SK-N-SH (cell line): Measurements from ENCODE around the gene DENND10. TPM values are rescaled to one million over a fixed set of nuclear protein-coding genes. Genes with fewer than 3 reads are reported as not detected.

Source experiments
- CTCF ChIA-PET: fragments of 300-600, 350-600 bp; formaldehyde crosslinking; extraction: SDS; loops from one replicate; lab custom pipeline; 2021; lab: Yijun Ruan, JAX
- POLR2A ChIA-PET: fragments of 350-600 bp; sonication (Branson Sonifier 250); formaldehyde crosslinking; extraction: SDS; loops from one replicate; lab custom pipeline; 2020; ENCODE audit warnings: antibody characterized with exemption, inconsistent platforms; lab: Yijun Ruan, JAX
- DNase-seq: peaks from one replicate; pipeline ENCODE4 v3.0.0; 2012
- H2AFZ ChIP-seq: fragments of 200-600 bp; sonication (generic); 2 replicates; pipeline ENCODE4 v1.8.1; 2016; ENCODE audit warnings: antibody characterized with exemption, mild to moderate bottlenecking, low read depth
- H3F3A ChIP-seq: fragments of 200-600 bp; sonication (generic); replicated peaks from 2 replicates; pipeline ENCODE3; 2016; ENCODE audit warnings: antibody characterized with exemption, mild to moderate bottlenecking; ENCODE audit not compliant: insufficient read depth
- H3K27ac ChIP-seq, 2 experiments: fragments of 200-500 bp in 1 of 2; fragments of 200-600 bp in 1 of 2; sonication (Bioruptor generic) in 1 of 2; sonication (generic), shearing (Covaris generic) in 1 of 2; 2 replicates each; pipeline versions ENCODE4 v1.5.1 to v1.6.1; 2014 to 2016; ENCODE audit warnings: low read depth in 2 of 2, inconsistent platforms in 1 of 2, low read length in 1 of 2, mild to moderate bottlenecking in 1 of 2, mixed read lengths in 1 of 2
- H3K27me3 ChIP-seq: fragments of 200-600 bp; sonication (generic), shearing (Covaris generic); 2 replicates; pipeline ENCODE4 v1.6.1; 2016; ENCODE audit warnings: mixed run types; ENCODE audit not compliant: insufficient read depth
- H3K36me3 ChIP-seq, 2 experiments: fragments of 200-500 bp in 1 of 2; fragments of 200-600 bp in 1 of 2; sonication (Bioruptor generic) in 1 of 2; sonication (generic) in 1 of 2; replicated peaks in 1 of 2; 2 replicates each; pipeline versions ENCODE3 to v1.5.1; 2014 to 2016; ENCODE audit warnings: low read length in 1 of 2, mild to moderate bottlenecking in 1 of 2; ENCODE audit not compliant: insufficient read depth in 2 of 2, control insufficient read depth in 1 of 2
- H3K4me1 ChIP-seq, 2 experiments: fragments of 200-500 bp in 1 of 2; fragments of 200-600 bp in 1 of 2; sonication (Bioruptor generic) in 1 of 2; sonication (generic), shearing (Covaris generic) in 1 of 2; 2 replicates each; pipeline versions ENCODE4 v1.5.1 to v1.6.1; 2014 to 2016; ENCODE audit warnings: low read depth in 1 of 2, low read length in 1 of 2, mixed run types in 1 of 2; ENCODE audit not compliant: insufficient read depth in 2 of 2, control insufficient read depth in 1 of 2
- H3K4me2 ChIP-seq: fragments of 200-600 bp; sonication (generic), shearing (Covaris generic); 2 replicates; pipeline ENCODE4 v1.6.1; 2017; ENCODE audit warnings: mixed run types
- H3K4me3 ChIP-seq, 2 experiments: fragments of 200-500 bp in 1 of 2; fragments of 200-600 bp in 1 of 2; sonication (Bioruptor generic) in 1 of 2; sonication (generic), shearing (Covaris generic) in 1 of 2; 2 replicates each; pipeline versions ENCODE4 v1.5.1 to v1.8.1; 2014 to 2016; ENCODE audit warnings: low read depth in 2 of 2, inconsistent platforms in 1 of 2, low read length in 1 of 2, mild to moderate bottlenecking in 1 of 2, mixed read lengths in 1 of 2, moderate library complexity in 1 of 2
- H3K79me2 ChIP-seq: fragments of 200-600 bp; sonication (generic); 2 replicates; pipeline ENCODE4 v1.8.1; 2017; ENCODE audit warnings: mild to moderate bottlenecking; ENCODE audit not compliant: insufficient read depth
- H3K9ac ChIP-seq: fragments of 200-600 bp; sonication (generic); 2 replicates; pipeline ENCODE4 v1.6.1; 2017; ENCODE audit warnings: mixed run types
- H3K9me2 ChIP-seq: fragments of 200-600 bp; sonication (generic); 2 replicates; pipeline ENCODE4 v1.6.1; 2017; ENCODE audit warnings: mixed run types
- H3K9me3 ChIP-seq: fragments of 200-600 bp; sonication (generic); 2 replicates; pipeline ENCODE4 v1.6.1; 2017; ENCODE audit warnings: mixed run types, mild to moderate bottlenecking, moderate library complexity
- H4K20me1 ChIP-seq: fragments of 200-600 bp; sonication (generic); 2 replicates; pipeline ENCODE4 v1.6.1; 2017; ENCODE audit warnings: mild to moderate bottlenecking, mixed run types; ENCODE audit not compliant: insufficient read depth
- EZH2phosphoT487 ChIP-seq: fragments of 200-600 bp; sonication (generic); IDR thresholded peaks from 2 replicates; pipeline ENCODE4 v1.6.1; 2017; ENCODE audit warnings: low read depth, mixed run types, mild to moderate bottlenecking, antibody characterized with exemption, moderate library complexity, borderline replicate concordance
- FOXJ3 ChIP-seq: sonication (generic); formaldehyde crosslinking; IDR thresholded peaks from 2 replicates; pipeline ENCODE4 v1.5.1; 2020; ENCODE audit warnings: mild to moderate bottlenecking, missing genetic modification reagents
- FOXM1 ChIP-seq: IDR thresholded peaks from 2 replicates; pipeline ENCODE4 v1.4.0; 2012; ENCODE audit warnings: low read depth, mild to moderate bottlenecking
- GATA2 ChIP-seq: sonication (generic); formaldehyde crosslinking; IDR thresholded peaks from 2 replicates; pipeline ENCODE4 v1.5.0; 2020; ENCODE audit warnings: mild to moderate bottlenecking, missing genetic modification reagents
- JUND ChIP-seq: IDR thresholded peaks from 2 replicates; pipeline ENCODE4 v1.4.0; 2012
- MEF2A ChIP-seq: IDR thresholded peaks from 2 replicates; pipeline ENCODE4 v1.4.0; 2012; ENCODE audit warnings: low read depth, borderline replicate concordance
- NRF1 ChIP-seq: IDR thresholded peaks from 2 replicates; pipeline ENCODE4 v1.6.1; 2012; ENCODE audit warnings: low read depth, mild to moderate bottlenecking, low read length
- PBX3 ChIP-seq: IDR thresholded peaks from 2 replicates; pipeline ENCODE4; 2012
- POLR2AphosphoS5 ChIP-seq: IDR thresholded peaks from 2 replicates; pipeline ENCODE4 v1.6.1; 2012; ENCODE audit warnings: low read depth, low read length
- RFX5 ChIP-seq: IDR thresholded peaks from 2 replicates; pipeline ENCODE4 v1.6.1; 2012; ENCODE audit warnings: mild to moderate bottlenecking, improper control_type of control experiment, low read length
- SMC3 ChIP-seq: IDR thresholded peaks from 2 replicates; pipeline ENCODE4 v1.6.1; 2012; ENCODE audit warnings: low read depth, low read length, improper control_type of control experiment
- YY1 ChIP-seq: IDR thresholded peaks from 2 replicates; pipeline ENCODE4 v1.4.0; 2012; ENCODE audit warnings: low read depth, mild to moderate bottlenecking
- WGBS: methylation state at CpG from one replicate; pipeline ENCODE4 v1.1.6; 2017; ENCODE audit warnings: low lambda C conversion rate; 5-methylcytosine and 5-hydroxymethylcytosine counted together
- polyA plus RNA-seq, 3 experiments: library from polyadenylated mRNA; depleted of rRNA; stranded (reverse); fragments of >200 nt; gene quantifications; 2 replicates each; pipeline ENCODE4 v1.2.3, GENCODE V29; 2012
- TF ChIP-seq, protein P1 (sequence below): IDR thresholded peaks from 2 replicates; pipeline ENCODE4 v1.4.0; 2012; ENCODE audit warnings: low read depth, borderline replicate concordance
- TF ChIP-seq, protein P2 (sequence below): fragments of 150-350 bp; IDR thresholded peaks from 2 replicates; pipeline ENCODE4 v1.6.1; 2017; ENCODE audit warnings: antibody characterized with exemption, low read length, low read depth, borderline replicate concordance

DENND10 gene
- polyA plus RNA-seq, 1 of the 3 experiments (the other 2 are of a cell fraction) = 48.4 TPM

- H3F3A ChIP-seq = peaks cover 5% of the 10 kb centered on the region
- no peak for DNase-seq
- H3K4me3 ChIP-seq = no peak overlapping the region
- no peak overlapping the region for H3K9ac ChIP-seq
- CTCF ChIA-PET = no interaction called here
- 85% methylated on average over 10 of the region's 10 CpGs for WGBS
- peaks cover 21% of the 10 kb centered on the region for H3K79me2 ChIP-seq
- no peak overlapping the region for H3K4me2 ChIP-seq
- peaks cover 3 to 8% of the 10 kb centered on the region in 2 experiments; a peak in 2 of 4 replicates for H3K4me1 ChIP-seq
- no peak overlapping the region for H3K27ac ChIP-seq
- no peaks in the 10 kb centered on the region for H3K9me2 ChIP-seq
- no peak for TF ChIP-seq FOXJ3 (CRISPR knock-in tag)
- TF ChIP-seq EZH2phosphoT487 = no peak
- TF ChIP-seq YY1 = no peak
- TF ChIP-seq, protein P1, sequence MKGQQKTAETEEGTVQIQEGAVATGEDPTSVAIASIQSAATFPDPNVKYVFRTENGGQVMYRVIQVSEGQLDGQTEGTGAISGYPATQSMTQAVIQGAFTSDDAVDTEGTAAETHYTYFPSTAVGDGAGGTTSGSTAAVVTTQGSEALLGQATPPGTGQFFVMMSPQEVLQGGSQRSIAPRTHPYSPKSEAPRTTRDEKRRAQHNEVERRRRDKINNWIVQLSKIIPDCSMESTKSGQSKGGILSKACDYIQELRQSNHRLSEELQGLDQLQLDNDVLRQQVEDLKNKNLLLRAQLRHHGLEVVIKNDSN = no peak
- TF ChIP-seq PBX3 = no peak
- no peak for TF ChIP-seq MEF2A
- TF ChIP-seq RFX5 = no peak
- no peak for TF ChIP-seq FOXM1
- no peak for TF ChIP-seq GATA2 (CRISPR knock-in tag)
- TF ChIP-seq, protein P2, sequence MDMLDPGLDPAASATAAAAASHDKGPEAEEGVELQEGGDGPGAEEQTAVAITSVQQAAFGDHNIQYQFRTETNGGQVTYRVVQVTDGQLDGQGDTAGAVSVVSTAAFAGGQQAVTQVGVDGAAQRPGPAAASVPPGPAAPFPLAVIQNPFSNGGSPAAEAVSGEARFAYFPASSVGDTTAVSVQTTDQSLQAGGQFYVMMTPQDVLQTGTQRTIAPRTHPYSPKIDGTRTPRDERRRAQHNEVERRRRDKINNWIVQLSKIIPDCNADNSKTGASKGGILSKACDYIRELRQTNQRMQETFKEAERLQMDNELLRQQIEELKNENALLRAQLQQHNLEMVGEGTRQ = no peak
- no peak for TF ChIP-seq JUND
- no peak for TF ChIP-seq NRF1
- no peak for TF ChIP-seq SMC3
- TF ChIP-seq POLR2AphosphoS5 = no peak
- TF ChIP-seq, all 33 proteins: peak for 0
- no peaks in the 10 kb centered on the region for H3K27me3 ChIP-seq
- no peaks in the 10 kb centered on the region for H3K36me3 ChIP-seq
- peaks cover 9% of the 10 kb centered on the region; the same call in 1 of the 2 replicates for H4K20me1 ChIP-seq
- POLR2A ChIA-PET = interaction anchor here (0.6 kb wide), 1 partner anchor 263 kb away, joined by 3 read pairs; no protein-coding TSS in a partner anchor
- H2AFZ ChIP-seq = no peak overlapping the region
- no peaks in the 10 kb centered on the region for H3K9me3 ChIP-seq
Measured at GRCh38 chr10:119101366-119102098, 2.4 kb upstream of the DENND10 start.
